Liver (tissue), 9 donors: ENCODE results near the gene PSMB3. TPM values are rescaled to one million over a fixed set of nuclear protein-coding genes. Genes with fewer than 3 reads are reported as not detected.

Source experiments
- DNase-seq: peaks from one replicate; pipeline ENCODE4 v3.0.0-alpha.2; 2017; ENCODE audit warnings: low spot score
- H3K27ac ChIP-seq, 2 donors: one replicate each; pipeline ENCODE4 v1.7.0; 2013; ENCODE audit warnings: inconsistent platforms in 2 of 2, low read length in 2 of 2, control low read depth in 1 of 2, low read depth in 1 of 2, mild to moderate bottlenecking in 1 of 2
- H3K27me3 ChIP-seq, 4 donors: one replicate each; pipeline versions ENCODE4 v1.6.1 to v1.7.0; 2013; ENCODE audit warnings: low read length in 3 of 4, inconsistent platforms in 1 of 4, mild to moderate bottlenecking in 1 of 4, moderate library complexity in 1 of 4; ENCODE audit not compliant: control insufficient read depth in 4 of 4, insufficient read depth in 4 of 4
- H3K36me3 ChIP-seq, 4 donors: one replicate each; pipeline versions ENCODE4 v1.6.1 to v1.7.0; 2013; ENCODE audit warnings: low read length in 3 of 4, mild to moderate bottlenecking in 3 of 4, low read depth in 1 of 4, moderate library complexity in 1 of 4; ENCODE audit not compliant: control insufficient read depth in 4 of 4, insufficient read depth in 3 of 4
- H3K4me1 ChIP-seq, 4 donors: one replicate each; pipeline versions ENCODE4 v1.6.1 to v1.7.0; 2013; ENCODE audit warnings: low read length in 3 of 4, mild to moderate bottlenecking in 3 of 4, moderate library complexity in 1 of 4; ENCODE audit not compliant: control insufficient read depth in 4 of 4, insufficient read depth in 4 of 4
- H3K4me3 ChIP-seq, 3 donors: one replicate each; pipeline versions ENCODE4 v1.6.1 to v1.7.0; 2013; ENCODE audit warnings: low read length in 3 of 3, control low read depth in 1 of 3, low read depth in 1 of 3, mild to moderate bottlenecking in 1 of 3
- H3K9ac ChIP-seq, 2 donors: one replicate each; pipeline ENCODE4 v1.7.0; 2013; ENCODE audit warnings: low read length in 2 of 2, mild to moderate bottlenecking in 2 of 2, moderate library complexity in 2 of 2, control low read depth in 1 of 2, low read depth in 1 of 2
- H3K9me3 ChIP-seq, 4 donors: one replicate each; pipeline versions ENCODE4 v1.6.1 to v1.7.0; 2013; ENCODE audit warnings: low read length in 3 of 4; ENCODE audit not compliant: control insufficient read depth in 4 of 4
- EGR1 ChIP-seq, 2 donors: IDR thresholded peaks; 2 replicates each; pipeline ENCODE4 v1.6.1; 2016 to 2018; ENCODE audit warnings: antibody characterized with exemption in 2 of 2, low read depth in 2 of 2
- HNF4A ChIP-seq, 2 donors: conservative IDR thresholded peaks; 2 replicates each; pipeline ENCODE4 v1.6.1; 2016; ENCODE audit warnings: antibody characterized with exemption in 2 of 2, mild to moderate bottlenecking in 2 of 2
- HNF4G ChIP-seq: IDR thresholded peaks from 2 replicates; pipeline ENCODE4 v1.6.1; 2016; ENCODE audit warnings: antibody characterized with exemption
- JUND ChIP-seq, 2 donors: IDR thresholded peaks; 2 replicates each; pipeline ENCODE4 v1.6.1; 2016; ENCODE audit warnings: antibody characterized with exemption in 2 of 2
- MAX ChIP-seq: IDR thresholded peaks from 2 replicates; pipeline ENCODE4 v1.6.1; 2016; ENCODE audit warnings: antibody characterized with exemption
- NR2F2 ChIP-seq: IDR thresholded peaks from 2 replicates; pipeline ENCODE4 v1.6.1; 2016; ENCODE audit warnings: antibody characterized with exemption
- SP1 ChIP-seq: IDR thresholded peaks from 2 replicates; pipeline ENCODE4 v1.6.1; 2018; ENCODE audit warnings: antibody characterized with exemption, mild to moderate bottlenecking
- TAF1 ChIP-seq: conservative IDR thresholded peaks from 2 replicates; pipeline ENCODE4 v1.6.1; 2016; ENCODE audit warnings: antibody characterized with exemption, mild to moderate bottlenecking
- YY1 ChIP-seq: IDR thresholded peaks from 2 replicates; pipeline ENCODE4 v1.6.1; 2016; ENCODE audit warnings: antibody characterized with exemption, mild to moderate bottlenecking
- WGBS: extraction: QIAGEN DNeasy Blood & Tissue Kit; methylation state at CpG from one replicate; pipeline ENCODE4 v1.1.7; 2013; 5-methylcytosine and 5-hydroxymethylcytosine counted together
- polyA plus RNA-seq, 2 donors: library from polyadenylated mRNA; stranded (reverse) in 1 of 2; unstranded in 1 of 2; fragments of 200-250 nt in 1 of 2; fragments of >200 nt in 1 of 2; fragmentation: Nextera tagmentation in 1 of 2; extraction: Ambion mirVana in 1 of 2; gene quantifications; one replicate each; pipeline versions ENCODE4 v1.2.1 to v1.2.3, GENCODE V29; 2013 to 2015
- total RNA-seq, 2 donors: library from RNA; depleted of rRNA; stranded (reverse); fragments of >200 nt; gene quantifications; one replicate each; pipeline ENCODE4 v1.2.3, GENCODE V29; 2014
- TF ChIP-seq, protein P1 (sequence below): IDR thresholded peaks from 2 replicates; pipeline ENCODE4 v1.6.1; 2016; ENCODE audit warnings: antibody characterized with exemption
- TF ChIP-seq, protein P2 (sequence below): fragments of 150-350 bp; IDR thresholded peaks from 2 replicates; pipeline ENCODE4 v1.5.1; 2017; ENCODE audit warnings: improper control_type of control experiment, low read depth, low read length; ENCODE audit not compliant: missing input control
- TF ChIP-seq, protein P3 (sequence below): IDR thresholded peaks from 2 replicates; pipeline ENCODE4 v1.6.1; 2016; ENCODE audit warnings: antibody characterized with exemption
- donor health status: healthy.
- donor health status: healthy.
- donor health status: healthy.
- donor health status: healthy.
- donor health status: healthy.

The PSMB3 gene
- total and polyA plus RNA-seq, 4 donors: 121 to 279 (median 169) TPM

GRCh38 chr17:38747463-38748148 is 4.9 kb upstream of the PSMB3 start:
- TF ChIP-seq TAF1 (no peak), JUND (IDR thresholded peaks at IDR 0.05) (no peak), EGR1 (IDR thresholded peaks at IDR 0.05; ENCODE audit: low read depth in 2 of 2) (no peak), NR2F2 (no peak), YY1 (peak; percentile 30)
- TF ChIP-seq, protein P1, sequence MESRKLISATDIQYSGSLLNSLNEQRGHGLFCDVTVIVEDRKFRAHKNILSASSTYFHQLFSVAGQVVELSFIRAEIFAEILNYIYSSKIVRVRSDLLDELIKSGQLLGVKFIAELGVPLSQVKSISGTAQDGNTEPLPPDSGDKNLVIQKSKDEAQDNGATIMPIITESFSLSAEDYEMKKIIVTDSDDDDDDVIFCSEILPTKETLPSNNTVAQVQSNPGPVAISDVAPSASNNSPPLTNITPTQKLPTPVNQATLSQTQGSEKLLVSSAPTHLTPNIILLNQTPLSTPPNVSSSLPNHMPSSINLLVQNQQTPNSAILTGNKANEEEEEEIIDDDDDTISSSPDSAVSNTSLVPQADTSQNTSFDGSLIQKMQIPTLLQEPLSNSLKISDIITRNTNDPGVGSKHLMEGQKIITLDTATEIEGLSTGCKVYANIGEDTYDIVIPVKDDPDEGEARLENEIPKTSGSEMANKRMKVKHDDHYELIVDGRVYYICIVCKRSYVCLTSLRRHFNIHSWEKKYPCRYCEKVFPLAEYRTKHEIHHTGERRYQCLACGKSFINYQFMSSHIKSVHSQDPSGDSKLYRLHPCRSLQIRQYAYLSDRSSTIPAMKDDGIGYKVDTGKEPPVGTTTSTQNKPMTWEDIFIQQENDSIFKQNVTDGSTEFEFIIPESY: no peak
- TF ChIP-seq, protein P2, sequence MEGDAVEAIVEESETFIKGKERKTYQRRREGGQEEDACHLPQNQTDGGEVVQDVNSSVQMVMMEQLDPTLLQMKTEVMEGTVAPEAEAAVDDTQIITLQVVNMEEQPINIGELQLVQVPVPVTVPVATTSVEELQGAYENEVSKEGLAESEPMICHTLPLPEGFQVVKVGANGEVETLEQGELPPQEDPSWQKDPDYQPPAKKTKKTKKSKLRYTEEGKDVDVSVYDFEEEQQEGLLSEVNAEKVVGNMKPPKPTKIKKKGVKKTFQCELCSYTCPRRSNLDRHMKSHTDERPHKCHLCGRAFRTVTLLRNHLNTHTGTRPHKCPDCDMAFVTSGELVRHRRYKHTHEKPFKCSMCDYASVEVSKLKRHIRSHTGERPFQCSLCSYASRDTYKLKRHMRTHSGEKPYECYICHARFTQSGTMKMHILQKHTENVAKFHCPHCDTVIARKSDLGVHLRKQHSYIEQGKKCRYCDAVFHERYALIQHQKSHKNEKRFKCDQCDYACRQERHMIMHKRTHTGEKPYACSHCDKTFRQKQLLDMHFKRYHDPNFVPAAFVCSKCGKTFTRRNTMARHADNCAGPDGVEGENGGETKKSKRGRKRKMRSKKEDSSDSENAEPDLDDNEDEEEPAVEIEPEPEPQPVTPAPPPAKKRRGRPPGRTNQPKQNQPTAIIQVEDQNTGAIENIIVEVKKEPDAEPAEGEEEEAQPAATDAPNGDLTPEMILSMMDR: no peak
- Histone ChIP-seq H3K9me3 (no peaks in the 10 kb centered on the region), H3K36me3 (no peaks in the 10 kb centered on the region), H3K9ac (peak overlapping the region in 1 of 2 donors; percentile 26), H3K4me3 (peak overlapping the region in 2 of 3 donors; percentile 59 to 60), H3K4me1 (peaks cover 16 to 46% (median 34%) of the 10 kb centered on the region in 4 donors), H3K27ac (peak overlapping the region; percentile 16 to 20), H3K27me3 (no peaks in the 10 kb centered on the region)
- WGBS: 2% methylated on average over 64 of the region's 64 CpGs
- DNase-seq: no peak

DNA sequence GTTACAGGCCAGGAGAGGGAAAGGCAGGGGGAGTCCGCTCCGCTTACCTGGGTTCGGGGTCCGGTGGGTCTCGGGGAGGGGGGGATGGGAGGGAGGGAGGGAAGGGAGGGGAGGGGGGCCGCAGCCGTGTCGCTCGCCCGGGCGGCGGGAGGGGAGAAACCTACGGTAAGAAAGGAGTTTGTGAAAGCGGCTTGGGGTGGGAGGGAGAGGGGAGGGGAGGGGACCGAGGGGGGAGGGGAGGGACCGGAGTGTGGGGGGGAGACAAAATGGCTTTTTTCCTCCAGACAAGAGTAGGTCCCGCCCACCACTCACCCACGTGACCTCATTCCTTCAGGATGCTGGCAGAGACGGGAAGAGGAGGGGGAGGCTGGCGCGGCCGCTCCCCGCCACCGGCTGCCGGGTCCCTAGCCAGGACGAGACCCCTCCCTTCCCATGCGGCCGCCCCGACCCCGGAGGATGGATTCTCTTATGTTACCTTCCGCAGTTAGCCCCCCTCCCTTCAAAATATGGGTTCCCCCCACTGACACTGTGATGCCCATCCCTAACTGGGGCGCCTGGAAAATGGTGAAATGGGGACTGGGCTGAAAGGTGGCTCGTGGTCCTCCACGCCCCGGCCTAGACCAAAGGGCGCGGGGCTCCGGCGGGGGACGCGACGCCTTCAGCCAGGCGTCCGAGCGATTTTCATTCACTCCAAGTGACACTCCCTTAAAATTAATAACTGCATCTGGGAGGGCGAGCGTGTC is 4.2 kb upstream of the PSMB3 start, which contains the start of gene PCGF2:
PCGF2 (minus strand) TSS at position 188 of the 743 bp plus-strand sequence. CDS start 7,934 bp downstream, outside the sequence.
- Histone ChIP-seq H3K9me3 (no peaks in the 10 kb centered on the region), H3K4me3 (peak within 1 kb of the TSS; percentile 22 to 71 (median 60)), H3K36me3 (no peaks in the 10 kb centered on the region), H3K4me1 (peaks cover 15 to 47% (median 36%) of the 10 kb centered on the region in 4 donors), H3K27me3 (no peaks in the 10 kb centered on the region), H3K27ac (peak within 1 kb of the TSS; percentile 38 to 69), H3K9ac (peak within 1 kb of the TSS in 1 of 2 donors; percentile 26)
- peak; percentile 68 for DNase-seq
- TF ChIP-seq MAX (no peak), HNF4A (conservative IDR thresholded peaks at IDR 0.05) (no peak), SP1 (no peak), NR2F2 (no peak), HNF4G (no peak), TAF1 (no peak)
- TF ChIP-seq, protein P3, sequence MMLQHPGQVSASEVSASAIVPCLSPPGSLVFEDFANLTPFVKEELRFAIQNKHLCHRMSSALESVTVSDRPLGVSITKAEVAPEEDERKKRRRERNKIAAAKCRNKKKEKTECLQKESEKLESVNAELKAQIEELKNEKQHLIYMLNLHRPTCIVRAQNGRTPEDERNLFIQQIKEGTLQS: no peak
- 2% methylated on average over 47 of the region's 47 CpGs for WGBS
